Measurements from ENCODE around the gene SF3A2. TPM values are rescaled to one million over a fixed set of nuclear protein-coding genes. Genes with fewer than 3 reads are reported as not detected.

SF3A2 gene
- total and polyA plus RNA-seq, 2 experiments from 2014 or later: 67.7 to 128 TPM

GRCh38 chr19:2236064-2236313 is 635 bp upstream of the SF3A2 start:
- H2AFZ ChIP-seq: no peak overlapping the region
- H3K4me3 ChIP-seq: peak overlapping the region; percentile 96
- H3K36me3 ChIP-seq (ENCODE audit: insufficient read depth): no peaks in the 10 kb centered on the region

DNA sequence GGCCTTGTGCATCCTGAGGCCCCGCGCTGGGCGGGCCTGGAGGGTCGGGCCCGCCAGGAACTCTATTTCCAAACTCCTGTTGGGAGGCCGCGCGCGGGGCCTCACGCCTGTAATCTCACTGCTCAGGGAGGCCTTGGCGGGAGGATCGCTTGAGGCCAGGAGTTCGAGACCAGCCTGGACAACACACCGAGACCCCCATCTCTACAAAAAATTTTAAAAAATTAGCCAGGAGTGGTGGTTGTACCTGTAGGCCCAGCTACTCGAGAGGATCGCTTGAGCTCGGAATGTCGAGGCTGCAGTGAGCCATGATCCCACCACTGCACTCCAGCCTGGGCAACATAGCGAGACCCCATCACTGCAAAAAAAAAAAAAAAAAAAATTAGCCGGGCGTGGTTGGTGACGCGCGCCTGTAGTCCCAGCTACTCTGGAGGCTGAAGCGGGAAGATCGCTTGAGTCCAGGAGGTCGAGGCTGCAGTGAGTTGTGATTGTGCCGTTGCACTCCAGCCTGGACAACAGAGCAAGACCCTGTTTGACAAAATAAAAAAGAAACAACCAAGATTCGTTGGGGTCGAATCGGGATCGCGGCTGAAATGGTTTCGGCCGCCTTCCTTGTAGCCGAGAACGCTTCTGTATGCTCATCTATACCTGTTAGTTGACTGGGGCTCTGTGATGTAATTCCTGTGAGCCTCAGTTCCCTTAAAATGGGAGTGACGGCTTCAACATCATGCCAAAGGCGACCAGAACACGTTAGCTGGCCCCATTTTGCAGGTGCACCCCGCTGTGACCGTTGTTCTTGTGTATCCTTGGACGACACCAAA is 636 bp downstream of the SF3A2 start:
- Mint-ChIP-seq H3K4me1 (peaks cover 43% of the 10 kb centered on the region), H3K27me3 (ENCODE audit: insufficient read depth, low read depth, poor library complexity) (peaks cover 19% of the 10 kb centered on the region), H3K36me3 (ENCODE audit: low read depth) (peaks cover 46% of the 10 kb centered on the region), H3K4me3 (peak overlapping the region; percentile 98), H3K9me3 (peaks cover 15% of the 10 kb centered on the region; the same call in 2 of the 3 replicates), H3K27ac (peak overlapping the region; percentile 90)
- Histone ChIP-seq H2AFZ (no peak overlapping the region), H3K36me3 (ENCODE audit: insufficient read depth) (no peaks in the 10 kb centered on the region), H4K20me1 (replicated peaks; ENCODE audit: insufficient read depth) (peaks cover 45% of the 10 kb centered on the region), H3K27ac (ENCODE audit: low read depth) (peak overlapping the region; percentile 94), H3K4me2 (peak overlapping the region; percentile 97), H3K79me2 (replicated peaks; ENCODE audit: insufficient read depth) (peaks cover 74% of the 10 kb centered on the region), H3K27me3 (ENCODE audit: insufficient read depth) (no peaks in the 10 kb centered on the region), H3K9me2 (ENCODE audit: insufficient read depth) (no peaks in the 10 kb centered on the region), H3K4me1 (ENCODE audit: insufficient read depth) (peaks cover 32% of the 10 kb centered on the region), H3K4me3 (peak overlapping the region; percentile 96), H3F3A (replicated peaks; ENCODE audit: low read depth) (peaks cover 23% of the 10 kb centered on the region; the same call in 1 of the 2 replicates)
- DNase-seq (ENCODE audit: low spot score) (no peak), ATAC-seq (peak; percentile 18)
- no peak for TF ChIP-seq ZNF114 (CRISPR knock-in tag; IDR thresholded peaks at IDR 0.05)
- TF ChIP-seq POLR2AphosphoS5 (IDR thresholded peaks at IDR 0.05; ENCODE audit: low read depth): no peak
- TF ChIP-seq EZH2phosphoT487 (IDR thresholded peaks at IDR 0.05; ENCODE audit: unreplicated experiment): no peak
- no peak for TF ChIP-seq ZNF331 (CRISPR knock-in tag; IDR thresholded peaks at IDR 0.05; ENCODE audit: low read depth)
- TF ChIP-seq EZH2 (IDR thresholded peaks at IDR 0.05; ENCODE audit: low read depth, unreplicated experiment): no peak
- TF ChIP-seq NANOG (IDR thresholded peaks at IDR 0.05; ENCODE audit: borderline replicate concordance): no peak
- no peak for TF ChIP-seq CREB1 (CRISPR knock-in tag; IDR thresholded peaks at IDR 0.05; ENCODE audit: low read depth)
- TF ChIP-seq JUNB (IDR thresholded peaks at IDR 0.05; ENCODE audit: unreplicated experiment): no peak

More at GRCh38 chr19:2236064-2236313, 635 bp upstream of the SF3A2 start:
- ATAC-seq (peak; percentile 65), DNase-seq (ENCODE audit: low spot score) (no peak)
- peaks cover 37% of the 10 kb centered on the region for H3K4me1 Mint-ChIP-seq
- peaks cover 32% of the 10 kb centered on the region for H3K4me1 ChIP-seq (ENCODE audit: insufficient read depth)
- H3K9me2 ChIP-seq (ENCODE audit: insufficient read depth): no peaks in the 10 kb centered on the region
- peaks cover 15% of the 10 kb centered on the region; the same call in 2 of the 3 replicates for H3K9me3 Mint-ChIP-seq
- H3K27ac ChIP-seq (ENCODE audit: low read depth): no peak overlapping the region
- peaks cover 22% of the 10 kb centered on the region for H3K27me3 Mint-ChIP-seq (ENCODE audit: insufficient read depth, low read depth, poor library complexity)
- H3K4me2 ChIP-seq: peak overlapping the region; percentile 97
- H3K27me3 ChIP-seq (ENCODE audit: insufficient read depth): no peaks in the 10 kb centered on the region
- no peak for TF ChIP-seq REST (IDR thresholded peaks at IDR 0.05; ENCODE audit: unreplicated experiment)
- TF ChIP-seq, protein P1, sequence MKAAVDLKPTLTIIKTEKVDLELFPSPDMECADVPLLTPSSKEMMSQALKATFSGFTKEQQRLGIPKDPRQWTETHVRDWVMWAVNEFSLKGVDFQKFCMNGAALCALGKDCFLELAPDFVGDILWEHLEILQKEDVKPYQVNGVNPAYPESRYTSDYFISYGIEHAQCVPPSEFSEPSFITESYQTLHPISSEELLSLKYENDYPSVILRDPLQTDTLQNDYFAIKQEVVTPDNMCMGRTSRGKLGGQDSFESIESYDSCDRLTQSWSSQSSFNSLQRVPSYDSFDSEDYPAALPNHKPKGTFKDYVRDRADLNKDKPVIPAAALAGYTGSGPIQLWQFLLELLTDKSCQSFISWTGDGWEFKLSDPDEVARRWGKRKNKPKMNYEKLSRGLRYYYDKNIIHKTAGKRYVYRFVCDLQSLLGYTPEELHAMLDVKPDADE (IDR thresholded peaks at IDR 0.05): no peak
- peak overlapping the region; percentile 98 for H3K4me3 Mint-ChIP-seq
- peaks cover 40% of the 10 kb centered on the region for H3K36me3 Mint-ChIP-seq (ENCODE audit: low read depth)
- peaks cover 62% of the 10 kb centered on the region for H3K79me2 ChIP-seq (replicated peaks; ENCODE audit: insufficient read depth)
- peaks cover 36% of the 10 kb centered on the region for H4K20me1 ChIP-seq (replicated peaks; ENCODE audit: insufficient read depth)
- no peak overlapping the region for H3K27ac Mint-ChIP-seq
- peaks cover 30% of the 10 kb centered on the region; the same call in 1 of the 2 replicates for H3F3A ChIP-seq (replicated peaks; ENCODE audit: low read depth)

Data from GM23338 (cell line).